ENCODE results near the gene PRMT2.

GRCh38 chr21:46636181-46636512 is 673 bp downstream of the PRMT2 start:
- TF ChIP-seq CTCF (IDR thresholded peaks at IDR 0.05; ENCODE audit: insufficient read depth, low read length, poor library complexity, severe bottlenecking) (no peak), EZH2phosphoT487 (conservative IDR thresholded peaks at IDR 0.05; ENCODE audit: low read length) (no peak)

Data from SU-DHL-6 (cell line).